GM23248 (cell line): ENCODE results near the gene KDM5B.

Source experiments
- EZH2 ChIP-seq: fragments of 200-600 bp; sonication (generic); IDR thresholded peaks from 2 replicates; pipeline ENCODE4 v1.6.1; 2018; ENCODE audit warnings: antibody characterized with exemption, mild to moderate bottlenecking; ENCODE audit not compliant: insufficient read depth, poor library complexity, severe bottlenecking
- EZH2phosphoT487 ChIP-seq: fragments of 200-600 bp; sonication (generic); IDR thresholded peaks from 2 replicates; pipeline ENCODE4 v1.6.1; 2018; ENCODE audit warnings: antibody characterized with exemption, moderate library complexity, mild to moderate bottlenecking, low read depth; ENCODE audit not compliant: insufficient read depth

- TF ChIP-seq EZH2 = no peak
- TF ChIP-seq EZH2phosphoT487 = no peak
Measured at GRCh38 chr1:202812176-202813026, 4.2 kb upstream of the KDM5B start.
